HCT116 (cell line): ENCODE data around the gene SLC12A7. TPM values are rescaled to one million over a fixed set of nuclear protein-coding genes. Genes with fewer than 3 reads are reported as not detected.

ENCODE experiments used
- ATAC-seq: fragments of 200-7000 bp; cut with Tn5 transposase; 2 replicates; pipeline ENCODE4 v1.9.1; 2020; ENCODE audit warnings: mild to moderate bottlenecking, moderate library complexity
- BruUV-seq: library from RNA; stranded (reverse); fragments of 400-500 nt; replicated peaks from 2 replicates; lab custom pipeline; 2021; lab: Mats Ljungman, UMichigan
- CTCF ChIA-PET: fragments of 300-600 bp; sonication (Branson Sonifier 250); formaldehyde crosslinking; loops from one replicate; lab custom pipeline; 2021; ENCODE audit warnings: antibody characterized with exemption; lab: Charles Lee
- POLR2A ChIA-PET: fragments of 300-600, 350-600 bp; sonication (Branson Sonifier 250); formaldehyde crosslinking; loops from one replicate; lab custom pipeline; 2021; ENCODE audit warnings: antibody characterized with exemption; lab: Charles Lee
- RAD21 ChIA-PET, 2 experiments: fragments of 300-600 bp; sonication (Branson Sonifier 250); formaldehyde crosslinking; loops; one replicate each; lab custom pipeline; 2023; ENCODE audit warnings: low total read pairs in 2 of 2; ENCODE audit not compliant: uncharacterized antibody in 2 of 2, unreplicated experiment in 2 of 2, low non-redundant PET in 1 of 2; lab: Charles Lee
- DNase-seq: peaks from one replicate; pipeline ENCODE4 v3.0.0-alpha.2; 2010; ENCODE audit warnings: low read depth, low spot score
- H2AFZ ChIP-seq: fragments of 200-600 bp; shearing (Covaris generic), sonication (generic); 2 replicates; pipeline ENCODE4 v1.6.1; 2017; ENCODE audit warnings: low read depth, mixed run types, mixed read lengths, antibody characterized with exemption, low read length; ENCODE audit not compliant: poor library complexity, severe bottlenecking
- H3K27ac ChIP-seq: 2 replicates; pipeline ENCODE4 v1.5.1; 2012; ENCODE audit warnings: low read depth, low read length
- H3K27me3 ChIP-seq: fragments of 200-600 bp; sonication (generic); 2 replicates; pipeline ENCODE4 v1.6.1; 2016; ENCODE audit warnings: mixed run types, low read length, mixed read lengths; ENCODE audit not compliant: insufficient read depth
- H3K36me3 ChIP-seq, 2 experiments: fragments of 200-500 bp in 1 of 2; fragments of 200-600 bp in 1 of 2; sonication (Bioruptor generic) in 1 of 2; sonication (generic) in 1 of 2; 2 replicates each; pipeline versions ENCODE4 v1.5.1 to v1.6.1; 2014 to 2016; ENCODE audit warnings: low read length in 2 of 2, inconsistent platforms in 1 of 2, mixed read lengths in 1 of 2, mixed run types in 1 of 2; ENCODE audit not compliant: insufficient read depth in 2 of 2, control insufficient read depth in 1 of 2
- H3K4me1 ChIP-seq, 2 experiments: fragments of 200-600 bp in 1 of 2; sonication (generic) in 1 of 2; 2 replicates each; pipeline versions ENCODE4 v1.5.1 to v1.6.1; 2012 to 2017; ENCODE audit warnings: low read length in 2 of 2, inconsistent platforms in 1 of 2, mild to moderate bottlenecking in 1 of 2, mixed read lengths in 1 of 2, mixed run types in 1 of 2, moderate library complexity in 1 of 2; ENCODE audit not compliant: insufficient read depth in 2 of 2, control insufficient read depth in 1 of 2
- H3K4me2 ChIP-seq: fragments of 200-600 bp; sonication (generic); 2 replicates; pipeline ENCODE4 v1.6.1; 2017; ENCODE audit warnings: mixed run types, low read length, mixed read lengths
- H3K4me3 ChIP-seq, 2 experiments: fragments of 200-600 bp in 1 of 2; sonication (generic) in 1 of 2; replicated peaks in 1 of 2; 2 replicates each; pipeline ENCODE4 v1.5.1; 2011 to 2016; ENCODE audit warnings: low read length in 2 of 2, control low read depth in 1 of 2, low read depth in 1 of 2, mild to moderate bottlenecking in 1 of 2, mixed read lengths in 1 of 2, mixed run types in 1 of 2
- H3K79me2 ChIP-seq: fragments of 200-600 bp; sonication (generic); 2 replicates; pipeline ENCODE4 v1.6.1; 2017; ENCODE audit warnings: mild to moderate bottlenecking, mixed run types, low read length, moderate library complexity, mixed read lengths; ENCODE audit not compliant: insufficient read depth
- H3K9ac ChIP-seq: fragments of 200-600 bp; sonication (generic); 2 replicates; pipeline ENCODE4 v1.6.1; 2016; ENCODE audit warnings: low read length, mixed read lengths
- H3K9me2 ChIP-seq: fragments of 200-600 bp; sonication (generic), shearing (Covaris generic); 2 replicates; pipeline ENCODE4 v1.6.1; 2017; ENCODE audit warnings: mixed run types, mild to moderate bottlenecking, moderate library complexity; ENCODE audit not compliant: insufficient read depth
- H3K9me3 ChIP-seq, 2 experiments: fragments of 200-500 bp in 1 of 2; fragments of 200-600 bp in 1 of 2; sonication (Bioruptor generic) in 1 of 2; sonication (generic) in 1 of 2; 2 replicates each; pipeline ENCODE4 v1.6.1; 2014 to 2017; ENCODE audit warnings: low read length in 2 of 2, mixed read lengths in 2 of 2, inconsistent platforms in 1 of 2, low read depth in 1 of 2, mild to moderate bottlenecking in 1 of 2, mixed run types in 1 of 2, moderate library complexity in 1 of 2; ENCODE audit not compliant: control insufficient read depth in 1 of 2, insufficient read depth in 1 of 2
- H4K20me1 ChIP-seq: fragments of 200-600 bp; sonication (generic), shearing (Covaris generic); 2 replicates; pipeline ENCODE4 v1.6.1; 2017; ENCODE audit warnings: mixed run types, mild to moderate bottlenecking, moderate library complexity; ENCODE audit not compliant: insufficient read depth
- ATF3 ChIP-seq: IDR thresholded peaks from 2 replicates; pipeline ENCODE4 v1.6.1; 2012
- CBX3 ChIP-seq: IDR thresholded peaks from 2 replicates; pipeline ENCODE4 v1.6.1; 2012; ENCODE audit warnings: low read depth
- CEBPB ChIP-seq: IDR thresholded peaks from 2 replicates; pipeline ENCODE4 v1.6.1; 2012; ENCODE audit warnings: low read depth
- EGR1 ChIP-seq: IDR thresholded peaks from 2 replicates; pipeline ENCODE4 v1.6.1; 2012; ENCODE audit warnings: low read depth
- ELF1 ChIP-seq: IDR thresholded peaks from 2 replicates; pipeline ENCODE4 v1.6.1; 2012; ENCODE audit warnings: low read depth, borderline replicate concordance
- EZH2 ChIP-seq: fragments of 200-600 bp; sonication (generic); IDR thresholded peaks from 2 replicates; pipeline ENCODE4 v1.6.1; 2017; ENCODE audit warnings: antibody characterized with exemption, mixed run types
- EZH2phosphoT487 ChIP-seq: fragments of 200-600 bp; IDR thresholded peaks from 2 replicates; pipeline ENCODE4 v1.6.1; 2018; ENCODE audit warnings: antibody characterized with exemption, borderline replicate concordance
- JUND ChIP-seq: IDR thresholded peaks from 2 replicates; pipeline ENCODE4 v1.6.1; 2012
- POLR2A ChIP-seq: IDR thresholded peaks from 2 replicates; pipeline ENCODE4 v1.7.0; 2011; ENCODE audit warnings: borderline replicate concordance; ENCODE audit not compliant: insufficient read depth, insufficient read length; ENCODE audit errors: extremely low read depth
- POLR2AphosphoS5 ChIP-seq: IDR thresholded peaks from 2 replicates; pipeline ENCODE4 v1.6.1; 2011; ENCODE audit warnings: mild to moderate bottlenecking, low read depth, low read length, moderate library complexity
- RAD21 ChIP-seq: IDR thresholded peaks from 2 replicates; pipeline ENCODE4 v1.6.1; 2012; ENCODE audit warnings: low read depth, mild to moderate bottlenecking
- SIN3A ChIP-seq: IDR thresholded peaks from 2 replicates; pipeline ENCODE4 v1.6.1; 2012; ENCODE audit warnings: low read depth
- SP1 ChIP-seq: IDR thresholded peaks from 2 replicates; pipeline ENCODE4 v1.6.1; 2012; ENCODE audit warnings: low read depth
- SRF ChIP-seq: IDR thresholded peaks from 2 replicates; pipeline ENCODE4 v1.6.1; 2012; ENCODE audit warnings: low read depth
- TCF7L2 ChIP-seq: IDR thresholded peaks from 2 replicates; pipeline ENCODE4 v1.7.0; 2011; ENCODE audit warnings: borderline replicate concordance, inconsistent platforms; ENCODE audit not compliant: insufficient read depth, insufficient read length; ENCODE audit errors: extremely low read depth
- YY1 ChIP-seq: IDR thresholded peaks from 2 replicates; pipeline ENCODE4 v1.6.1; 2011; ENCODE audit warnings: low read length, low read depth, moderate library complexity, mild to moderate bottlenecking; ENCODE audit not compliant: insufficient replicate concordance; ENCODE audit errors: extremely low read depth
- ZBTB33 ChIP-seq: IDR thresholded peaks from 2 replicates; pipeline ENCODE4 v1.6.1; 2011; ENCODE audit warnings: mild to moderate bottlenecking, low read length, moderate library complexity; ENCODE audit not compliant: insufficient replicate concordance; ENCODE audit errors: extremely low read depth
- ZFX ChIP-seq: fragments of 450-650 bp; IDR thresholded peaks from 2 replicates; pipeline ENCODE4 v1.6.1; 2017
- ZNF274 ChIP-seq: fragments of 200-500 bp; sonication (Bioruptor generic); IDR thresholded peaks from 2 replicates; pipeline ENCODE4 v1.6.1; 2014; ENCODE audit warnings: mild to moderate bottlenecking, low read depth, low read length, inconsistent platforms
- intact Hi-C: fragments of 100-400 bp; cut with micrococcal nuclease; formaldehyde crosslinking; loops from 2 replicates; pipeline ENCODE4 v1.10.0; 2022
- total RNA-seq: library from RNA; stranded (reverse); gene quantifications from one replicate; pipeline ENCODE4 v1.2.1, GENCODE V29; 2021; ENCODE audit not compliant: unreplicated experiment
- TF ChIP-seq, protein P1 (sequence below), 3 experiments: fragments of 200-600 bp in 1 of 3; sonication (generic) in 1 of 3; IDR thresholded peaks in 2 of 3; conservative IDR thresholded peaks in 1 of 3; 2 replicates each; pipeline ENCODE4 v1.5.1; 2012 to 2017; ENCODE audit warnings: low read depth in 2 of 3, low read length in 2 of 3, antibody characterized with exemption in 1 of 3, borderline replicate concordance in 1 of 3, control low read depth in 1 of 3, mild to moderate bottlenecking in 1 of 3, mixed read lengths in 1 of 3, mixed run types in 1 of 3, moderate library complexity in 1 of 3; ENCODE audit not compliant: insufficient read depth in 1 of 3

Gene SLC12A7
- total RNA-seq, 1 experiment from 2014 or later: 29.6 TPM

DNA sequence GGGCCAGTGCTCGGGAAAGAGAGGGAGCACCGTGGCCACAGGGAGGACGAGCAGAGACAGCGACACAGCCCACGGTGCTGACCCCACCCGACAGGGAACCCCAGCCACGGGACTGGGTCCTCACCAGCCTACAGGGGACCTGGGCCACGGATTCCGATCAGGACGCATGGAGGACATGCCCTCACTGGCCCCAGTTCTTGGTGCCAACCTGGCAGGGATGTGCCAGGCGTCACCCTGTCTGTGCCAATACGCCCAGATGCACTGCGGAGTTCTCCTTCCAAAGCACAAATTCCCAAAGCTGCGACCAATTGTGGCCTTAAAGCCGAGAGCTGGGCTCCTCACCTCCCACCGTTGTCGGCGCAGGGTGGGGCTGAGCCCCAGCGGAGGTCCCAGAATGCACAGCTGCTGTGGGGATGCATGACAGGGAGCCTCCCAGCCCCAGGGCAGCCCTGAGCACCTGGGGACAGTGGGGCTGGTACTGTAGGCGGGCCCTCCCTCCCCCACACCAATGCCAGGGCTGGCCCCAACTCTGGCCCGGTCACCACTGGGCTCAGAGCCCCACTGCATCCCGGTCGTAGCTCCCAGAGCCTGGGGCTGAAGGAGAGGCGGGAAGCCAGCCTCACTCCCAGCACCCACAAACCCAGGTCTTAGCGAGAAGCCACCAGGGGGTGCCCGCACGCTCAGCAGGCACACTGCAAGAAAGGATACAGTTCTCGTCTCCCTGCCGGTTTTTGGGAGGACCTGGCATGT lies 59.0 kb downstream of the SLC12A7 start (continued):
- TF ChIP-seq ZBTB33 (no peak), SRF (no peak), CBX3 (no peak), YY1 (no peak), ZNF274 (no peak), EGR1 (no peak), CEBPB (no peak), RAD21 (no peak), SP1 (no peak), POLR2A (no peak)

- Histone ChIP-seq H3K9ac (no peak overlapping the region), H3K4me3 (no peak overlapping the region), H3K36me3 (peaks cover 0 to 3% of the 10 kb centered on the region in 2 experiments; a peak in 2 of 4 replicates), H3K27ac (no peak overlapping the region), H4K20me1 (no peaks in the 10 kb centered on the region), H2AFZ (no peak overlapping the region), H3K27me3 (no peaks in the 10 kb centered on the region), H3K79me2 (no peaks in the 10 kb centered on the region), H3K9me2 (no peaks in the 10 kb centered on the region), H3K4me1 (no peaks in the 10 kb centered on the region), H3K9me3 (no peaks in the 10 kb centered on the region), H3K4me2 (no peak overlapping the region)
- ChIA-PET POLR2A (no interaction called here), RAD21 (no interaction called here), CTCF (no interaction called here)
- ATAC-seq: no peak
- DNase-seq: no peak
- intact Hi-C loops: no loop called here
- BruUV-seq: no TSS peak
- TF ChIP-seq ZFX (no peak), ELF1 (no peak), ATF3 (no peak), JUND (no peak), ZNF274 (no peak), SIN3A (no peak), ZBTB33 (no peak), CEBPB (no peak), EZH2phosphoT487 (no peak), TCF7L2 (no peak), EZH2 (no peak), POLR2AphosphoS5 (no peak)
- TF ChIP-seq, protein P1, sequence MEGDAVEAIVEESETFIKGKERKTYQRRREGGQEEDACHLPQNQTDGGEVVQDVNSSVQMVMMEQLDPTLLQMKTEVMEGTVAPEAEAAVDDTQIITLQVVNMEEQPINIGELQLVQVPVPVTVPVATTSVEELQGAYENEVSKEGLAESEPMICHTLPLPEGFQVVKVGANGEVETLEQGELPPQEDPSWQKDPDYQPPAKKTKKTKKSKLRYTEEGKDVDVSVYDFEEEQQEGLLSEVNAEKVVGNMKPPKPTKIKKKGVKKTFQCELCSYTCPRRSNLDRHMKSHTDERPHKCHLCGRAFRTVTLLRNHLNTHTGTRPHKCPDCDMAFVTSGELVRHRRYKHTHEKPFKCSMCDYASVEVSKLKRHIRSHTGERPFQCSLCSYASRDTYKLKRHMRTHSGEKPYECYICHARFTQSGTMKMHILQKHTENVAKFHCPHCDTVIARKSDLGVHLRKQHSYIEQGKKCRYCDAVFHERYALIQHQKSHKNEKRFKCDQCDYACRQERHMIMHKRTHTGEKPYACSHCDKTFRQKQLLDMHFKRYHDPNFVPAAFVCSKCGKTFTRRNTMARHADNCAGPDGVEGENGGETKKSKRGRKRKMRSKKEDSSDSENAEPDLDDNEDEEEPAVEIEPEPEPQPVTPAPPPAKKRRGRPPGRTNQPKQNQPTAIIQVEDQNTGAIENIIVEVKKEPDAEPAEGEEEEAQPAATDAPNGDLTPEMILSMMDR (IDR thresholded peaks at IDR 0.05 in 2 of 3, conservative IDR thresholded peaks at IDR 0.05 in 1 of 3; ENCODE audit: borderline replicate concordance in 1 of 3, insufficient read depth in 1 of 3, low read depth in 2 of 3, low read length in 2 of 3): no peak
Observed at GRCh38 chr5:1052076-1052475, 59.8 kb downstream of the SLC12A7 start.
